Nasal cavity respiratory epithelium epithelial cell of viscerocranial mucosa (primary cell): Measurements from ENCODE around the gene METTL22. TPM values are rescaled to one million over a fixed set of nuclear protein-coding genes. Genes with fewer than 3 reads are reported as not detected.

Source experiments
- total RNA-seq: library from RNA; depleted of rRNA; stranded (reverse); fragments of >200 nt; gene quantifications from 2 replicates; pipeline ENCODE4 v1.2.3, GENCODE V29; 2014

The METTL22 gene, protein sequence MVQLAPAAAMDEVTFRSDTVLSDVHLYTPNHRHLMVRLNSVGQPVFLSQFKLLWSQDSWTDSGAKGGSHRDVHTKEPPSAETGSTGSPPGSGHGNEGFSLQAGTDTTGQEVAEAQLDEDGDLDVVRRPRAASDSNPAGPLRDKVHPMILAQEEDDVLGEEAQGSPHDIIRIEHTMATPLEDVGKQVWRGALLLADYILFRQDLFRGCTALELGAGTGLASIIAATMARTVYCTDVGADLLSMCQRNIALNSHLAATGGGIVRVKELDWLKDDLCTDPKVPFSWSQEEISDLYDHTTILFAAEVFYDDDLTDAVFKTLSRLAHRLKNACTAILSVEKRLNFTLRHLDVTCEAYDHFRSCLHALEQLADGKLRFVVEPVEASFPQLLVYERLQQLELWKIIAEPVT
- total RNA-seq: 14.7 and 21.2 TPM in 2 replicates

DNA sequence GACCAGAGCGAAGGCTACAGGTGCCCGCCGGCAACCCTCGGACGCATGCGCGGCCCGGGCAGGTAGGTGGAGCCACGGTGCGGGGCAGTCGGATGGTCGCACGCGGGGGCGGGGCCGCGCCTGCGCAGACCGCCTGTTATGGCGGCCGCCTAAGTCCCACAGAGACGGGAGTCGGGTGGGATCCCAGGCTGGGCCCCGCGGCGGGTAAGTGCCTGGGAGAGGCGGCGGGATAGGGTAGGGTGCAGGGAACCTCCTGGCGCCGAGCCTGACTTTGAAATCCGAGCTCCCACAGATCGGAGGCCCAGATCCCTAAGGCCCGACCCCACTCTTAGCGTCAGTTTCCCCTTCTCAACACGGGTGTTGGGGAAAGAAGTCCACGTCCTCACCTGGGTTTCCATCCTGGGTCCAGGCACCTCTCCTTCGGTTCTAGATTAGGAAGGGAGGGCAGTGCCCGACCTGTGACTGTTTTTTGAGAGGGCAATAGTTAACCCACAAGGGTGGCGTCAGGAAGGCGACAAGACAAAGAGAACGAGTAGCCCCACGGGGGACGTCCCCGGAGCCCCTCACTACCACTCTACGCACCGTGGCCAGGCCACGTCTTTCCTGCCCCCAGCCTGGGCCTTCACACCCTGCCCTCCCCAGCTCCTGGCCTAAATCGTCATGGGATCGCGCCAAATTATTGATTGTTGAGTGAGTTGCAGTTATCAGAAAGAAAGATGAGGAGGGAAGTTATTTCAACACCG is at the start of gene METTL22:
TSS of gene METTL22 (plus strand) at position 127 of the 743 bp plus-strand sequence. CDS start 3,968 bp downstream, outside the sequence.

DNA sequence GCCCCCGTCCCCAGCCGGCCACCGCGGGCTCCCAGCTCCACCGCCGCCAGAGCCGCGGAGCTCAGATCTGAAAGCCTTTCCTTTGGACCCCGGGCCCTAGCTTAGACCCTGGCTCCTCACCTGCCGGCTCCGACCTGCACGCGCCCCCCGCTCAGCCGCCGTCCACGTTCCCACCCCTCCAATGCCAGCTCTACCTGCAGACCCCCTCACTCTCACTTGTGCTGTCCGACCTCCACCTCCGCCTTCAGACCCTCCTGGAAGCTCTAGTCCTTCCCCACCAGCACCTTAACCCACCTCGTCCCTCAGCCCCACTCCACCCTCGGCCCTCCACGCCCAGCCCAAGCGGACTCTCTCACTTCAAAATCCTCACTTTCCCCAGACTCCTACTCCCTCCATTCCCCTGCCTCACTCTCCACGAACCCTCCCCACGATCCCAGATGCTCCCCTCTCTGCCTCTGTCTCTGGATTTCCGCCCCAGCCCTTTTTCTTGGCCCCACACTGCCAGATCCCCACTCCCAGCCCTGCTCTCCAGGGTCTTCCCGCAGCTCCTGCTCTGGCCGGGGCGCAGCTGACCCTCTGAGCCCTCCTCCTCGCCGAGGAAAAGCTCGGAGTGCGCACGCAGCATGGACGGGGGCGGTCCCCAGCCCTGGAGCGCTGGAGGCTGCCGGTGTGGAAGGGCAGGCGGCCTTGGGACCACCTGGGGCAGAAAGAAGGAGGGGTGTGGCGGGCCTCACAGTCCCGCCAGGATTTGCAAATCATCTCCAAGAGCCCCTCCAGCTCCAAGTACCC is 31.4 kb upstream of the METTL22 start, which contains the start of gene TMEM114:
TSS of gene TMEM114 (minus strand) at position 612 of the 789 bp plus-strand sequence. CDS start 673 bp downstream, outside the sequence.

DNA sequence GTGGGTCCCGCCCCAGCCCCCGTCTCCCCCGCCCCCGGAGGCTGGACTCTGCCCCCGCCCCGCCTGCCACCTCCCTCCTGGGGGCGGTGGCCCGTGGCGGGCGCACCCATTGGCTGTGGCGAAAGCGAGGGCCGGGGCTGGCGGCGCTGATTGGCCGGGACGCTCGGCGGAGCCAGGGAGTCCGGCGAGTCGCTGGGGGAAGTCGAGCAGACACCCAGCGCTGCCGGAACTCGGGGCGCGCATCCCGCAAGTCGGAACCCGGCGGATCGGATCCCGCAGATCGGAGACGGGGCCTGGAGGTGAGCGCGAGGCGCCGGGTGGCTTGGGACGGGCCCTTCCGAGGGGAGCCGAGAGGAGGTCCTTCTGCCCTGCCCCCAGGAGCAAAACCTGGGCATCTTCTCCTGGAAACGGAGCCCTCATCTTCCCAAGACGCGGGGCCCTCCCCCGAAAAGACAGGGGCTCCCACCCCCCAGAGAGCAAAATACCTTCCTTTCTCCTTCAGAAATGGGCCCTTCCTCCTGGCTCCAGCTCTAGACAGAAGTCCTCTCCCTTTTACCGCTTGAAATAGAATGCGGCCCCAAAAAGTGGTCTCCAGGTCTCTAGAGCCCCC is 53.0 kb downstream of the METTL22 start, which contains the start of gene ABAT:
TSS of gene ABAT (plus strand) at position 205 of the 610 bp plus-strand sequence. CDS start 61,123 bp downstream, outside the sequence.

Other genes starting within 250 kb of the METTL22 start
- not detected in 2 replicates for gene TMEM114, start 31.2 kb upstream of the METTL22 start, total RNA-seq
- gene ABAT, start 52.9 kb downstream of the METTL22 start, total RNA-seq: 1.4 and 3.8 TPM in 2 replicates
- 9.4 and 13.0 TPM in 2 replicates for gene TMEM186, start 175.9 kb downstream of the METTL22 start, total RNA-seq
- 24.3 and 36.9 TPM in 2 replicates for gene PMM2, start 176.1 kb downstream of the METTL22 start, total RNA-seq
- gene CARHSP1, start 247.3 kb downstream of the METTL22 start, total RNA-seq: 80.7 and 112 TPM in 2 replicates